Measurements from ENCODE around the gene WSCD1. TPM values are rescaled to one million over a fixed set of nuclear protein-coding genes. Genes with fewer than 3 reads are reported as not detected.

Gene WSCD1
- total and polyA plus RNA-seq, 2 donors (not counting 3 experiments of a cell fraction or from before 2014, with no cell fraction given), result 21.5 to 49.4 TPM

DNA sequence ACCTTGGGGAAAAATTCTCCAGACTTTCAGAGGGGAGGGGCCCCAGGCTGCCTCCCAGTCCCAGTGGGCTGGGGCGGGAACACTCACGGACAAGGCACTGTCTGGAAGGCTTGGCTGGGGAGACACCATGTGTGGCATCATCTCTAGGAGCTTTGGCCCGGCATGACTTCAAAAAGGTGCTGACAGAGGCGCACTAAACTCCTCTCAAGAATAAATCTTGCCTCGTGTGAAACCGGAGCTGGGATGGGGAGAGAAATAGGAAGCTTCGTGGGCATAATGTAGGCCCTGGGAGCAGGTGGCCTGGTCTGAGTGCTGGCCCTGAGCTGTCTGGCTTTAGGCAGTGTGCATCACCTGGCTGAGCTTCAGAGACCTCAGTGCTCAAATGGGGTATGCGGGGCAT lies 5.7 kb downstream of the WSCD1 start:
- DNase-seq (ENCODE audit: low read depth, low spot score), result no peak
- Histone ChIP-seq H3K9me1 (replicated peaks; ENCODE audit: control insufficient read depth, extremely low read depth, insufficient read depth, low read length) (no peaks in the 10 kb centered on the region), H4K20me1 (replicated peaks; ENCODE audit: control insufficient read depth, extremely low read depth, insufficient read depth, low read length) (no peaks in the 10 kb centered on the region), H3K27ac (ENCODE audit: insufficient read depth, low read depth, low read length) (no peak overlapping the region), H2AFZ (ENCODE audit: low read depth, low read length) (no peak overlapping the region), H3K27me3 (ENCODE audit: control insufficient read depth in 2 of 2, insufficient read depth in 2 of 2, low read length in 2 of 2) (no peaks in the 10 kb centered on the region), H3K36me3 (ENCODE audit: control insufficient read depth in 2 of 2, extremely low read depth in 1 of 2, insufficient read depth in 2 of 2, low read length in 2 of 2) (peaks cover 0 to 9% of the 10 kb centered on the region in 2 experiments), H3K4me2 (ENCODE audit: insufficient read depth, low read length) (no peak overlapping the region), H3K4me3 (replicated peaks in 1 of 3; ENCODE audit: insufficient read depth in 1 of 3, low read depth in 1 of 3, low read length in 3 of 3) (no peak overlapping the region), H3K79me2 (ENCODE audit: control insufficient read depth, insufficient read depth, low read length) (peaks cover 55% of the 10 kb centered on the region), H3K4me1 (ENCODE audit: control insufficient read depth, extremely low read depth, insufficient read depth, low read length) (peaks cover 10% of the 10 kb centered on the region), H3K9ac (replicated peaks; ENCODE audit: extremely low read depth, insufficient read depth, low read length) (no peak overlapping the region), H3K9me3 (replicated peaks; ENCODE audit: control insufficient read depth, insufficient read depth, low read length) (no peaks in the 10 kb centered on the region)
- CTCF ChIA-PET, result interaction anchor here (1.2 kb wide), 1 partner anchor 14 kb away, joined by 3 read pairs; no protein-coding TSS in a partner anchor
- intact Hi-C loops (cut with micrococcal nuclease), result loop anchor here (5.0 kb wide), 1 partner anchor 671 kb away; no protein-coding TSS in a partner anchor
- no peak for FAIRE-seq
- dilution Hi-C loops (cut with MboI; ENCODE audit: extremely low pct_ligation_motif_present, low sequenced_read_pairs), result no loop called here
- BruUV-seq (replicated peaks), result no TSS peak
- no peak for TF ChIP-seq GATA2 (IDR thresholded peaks at IDR 0.05; ENCODE audit: insufficient read depth, insufficient read length, low read depth, low read length)
- no peak for TF ChIP-seq POLR2AphosphoS5 (IDR thresholded peaks at IDR 0.05; ENCODE audit: insufficient read depth, low read depth, low read length)
- no peak for TF ChIP-seq POLR2A (IDR thresholded peaks at IDR 0.05; ENCODE audit: low read depth, low read length)
- TF ChIP-seq, protein P1, sequence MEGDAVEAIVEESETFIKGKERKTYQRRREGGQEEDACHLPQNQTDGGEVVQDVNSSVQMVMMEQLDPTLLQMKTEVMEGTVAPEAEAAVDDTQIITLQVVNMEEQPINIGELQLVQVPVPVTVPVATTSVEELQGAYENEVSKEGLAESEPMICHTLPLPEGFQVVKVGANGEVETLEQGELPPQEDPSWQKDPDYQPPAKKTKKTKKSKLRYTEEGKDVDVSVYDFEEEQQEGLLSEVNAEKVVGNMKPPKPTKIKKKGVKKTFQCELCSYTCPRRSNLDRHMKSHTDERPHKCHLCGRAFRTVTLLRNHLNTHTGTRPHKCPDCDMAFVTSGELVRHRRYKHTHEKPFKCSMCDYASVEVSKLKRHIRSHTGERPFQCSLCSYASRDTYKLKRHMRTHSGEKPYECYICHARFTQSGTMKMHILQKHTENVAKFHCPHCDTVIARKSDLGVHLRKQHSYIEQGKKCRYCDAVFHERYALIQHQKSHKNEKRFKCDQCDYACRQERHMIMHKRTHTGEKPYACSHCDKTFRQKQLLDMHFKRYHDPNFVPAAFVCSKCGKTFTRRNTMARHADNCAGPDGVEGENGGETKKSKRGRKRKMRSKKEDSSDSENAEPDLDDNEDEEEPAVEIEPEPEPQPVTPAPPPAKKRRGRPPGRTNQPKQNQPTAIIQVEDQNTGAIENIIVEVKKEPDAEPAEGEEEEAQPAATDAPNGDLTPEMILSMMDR (IDR thresholded peaks at IDR 0.05; ENCODE audit: extremely low read depth in 1 of 2, insufficient read depth in 1 of 2, low read depth in 1 of 2, low read length in 2 of 2), result no peak
- TF ChIP-seq MYC (IDR thresholded peaks at IDR 0.05; ENCODE audit: low read depth, low read length), result no peak
- TF ChIP-seq, protein P2, sequence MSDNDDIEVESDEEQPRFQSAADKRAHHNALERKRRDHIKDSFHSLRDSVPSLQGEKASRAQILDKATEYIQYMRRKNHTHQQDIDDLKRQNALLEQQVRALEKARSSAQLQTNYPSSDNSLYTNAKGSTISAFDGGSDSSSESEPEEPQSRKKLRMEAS (IDR thresholded peaks at IDR 0.05; ENCODE audit: insufficient read depth, insufficient read length), result no peak
- TF ChIP-seq EZH2 (IDR thresholded peaks at IDR 0.05; ENCODE audit: borderline replicate concordance, low read depth, low read length, severe bottlenecking), result no peak
- no peak for TF ChIP-seq JUN (IDR thresholded peaks at IDR 0.05; ENCODE audit: borderline replicate concordance, insufficient read depth, insufficient read length, low read depth)
- TF ChIP-seq FOS (IDR thresholded peaks at IDR 0.05; ENCODE audit: borderline replicate concordance, insufficient read depth, low read length), result no peak
- POLR2A ChIA-PET, result no interaction called here

All from endothelial cell of umbilical vein (primary cell).